Measurements from ENCODE around the gene EOGT. TPM values are rescaled to one million over a fixed set of nuclear protein-coding genes. Genes with fewer than 3 reads are reported as not detected.
A peak's percentile ranks its signal among the peaks of the same experiment; 100 is the strongest.

EOGT gene
- total RNA-seq, 1 donor from 2014 or later, result 8.9 TPM

DNA sequence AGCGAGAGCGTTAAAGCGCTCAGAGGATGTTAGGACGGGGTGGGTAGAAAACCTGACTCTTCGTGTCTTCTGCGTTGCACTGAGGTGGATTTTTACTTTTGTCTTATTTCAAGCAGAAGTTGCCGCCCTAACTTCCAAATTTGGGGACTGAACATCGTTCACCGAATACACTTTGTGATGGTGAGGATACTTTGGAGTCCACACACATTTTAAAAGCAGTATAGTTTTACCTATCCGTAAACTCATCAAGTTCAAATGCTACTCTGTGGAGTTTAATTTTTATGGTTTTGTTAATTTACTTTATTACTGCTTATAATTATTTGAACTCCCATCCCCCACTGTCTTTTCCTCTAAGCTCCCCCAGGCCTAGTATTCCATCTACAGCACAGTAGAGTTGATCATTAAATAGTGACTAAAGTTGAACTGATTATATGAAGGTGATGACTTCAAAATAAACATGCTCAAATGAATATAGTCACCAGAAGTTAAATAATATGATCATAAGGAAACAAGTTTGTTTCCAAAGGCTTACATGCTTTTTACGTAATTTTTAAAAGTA is 617 bp upstream of the EOGT start:
- TF ChIP-seq, protein P1, sequence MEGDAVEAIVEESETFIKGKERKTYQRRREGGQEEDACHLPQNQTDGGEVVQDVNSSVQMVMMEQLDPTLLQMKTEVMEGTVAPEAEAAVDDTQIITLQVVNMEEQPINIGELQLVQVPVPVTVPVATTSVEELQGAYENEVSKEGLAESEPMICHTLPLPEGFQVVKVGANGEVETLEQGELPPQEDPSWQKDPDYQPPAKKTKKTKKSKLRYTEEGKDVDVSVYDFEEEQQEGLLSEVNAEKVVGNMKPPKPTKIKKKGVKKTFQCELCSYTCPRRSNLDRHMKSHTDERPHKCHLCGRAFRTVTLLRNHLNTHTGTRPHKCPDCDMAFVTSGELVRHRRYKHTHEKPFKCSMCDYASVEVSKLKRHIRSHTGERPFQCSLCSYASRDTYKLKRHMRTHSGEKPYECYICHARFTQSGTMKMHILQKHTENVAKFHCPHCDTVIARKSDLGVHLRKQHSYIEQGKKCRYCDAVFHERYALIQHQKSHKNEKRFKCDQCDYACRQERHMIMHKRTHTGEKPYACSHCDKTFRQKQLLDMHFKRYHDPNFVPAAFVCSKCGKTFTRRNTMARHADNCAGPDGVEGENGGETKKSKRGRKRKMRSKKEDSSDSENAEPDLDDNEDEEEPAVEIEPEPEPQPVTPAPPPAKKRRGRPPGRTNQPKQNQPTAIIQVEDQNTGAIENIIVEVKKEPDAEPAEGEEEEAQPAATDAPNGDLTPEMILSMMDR (IDR thresholded peaks at IDR 0.05; ENCODE audit: unreplicated experiment), result no peak
- Mint-ChIP-seq H3K4me3 (peak overlapping the region; percentile 71), H3K27ac (no peak overlapping the region), H3K9me3 (no peaks in the 10 kb centered on the region), H3K36me3 (peaks cover 8% of the 10 kb centered on the region), H3K27me3 (ENCODE audit: low read depth) (no peaks in the 10 kb centered on the region), H3K4me1 (peaks cover 14% of the 10 kb centered on the region)
- DNase-seq (ENCODE audit: low spot score in 2 of 2, unreplicated experiment in 2 of 2), result no peak

DNA sequence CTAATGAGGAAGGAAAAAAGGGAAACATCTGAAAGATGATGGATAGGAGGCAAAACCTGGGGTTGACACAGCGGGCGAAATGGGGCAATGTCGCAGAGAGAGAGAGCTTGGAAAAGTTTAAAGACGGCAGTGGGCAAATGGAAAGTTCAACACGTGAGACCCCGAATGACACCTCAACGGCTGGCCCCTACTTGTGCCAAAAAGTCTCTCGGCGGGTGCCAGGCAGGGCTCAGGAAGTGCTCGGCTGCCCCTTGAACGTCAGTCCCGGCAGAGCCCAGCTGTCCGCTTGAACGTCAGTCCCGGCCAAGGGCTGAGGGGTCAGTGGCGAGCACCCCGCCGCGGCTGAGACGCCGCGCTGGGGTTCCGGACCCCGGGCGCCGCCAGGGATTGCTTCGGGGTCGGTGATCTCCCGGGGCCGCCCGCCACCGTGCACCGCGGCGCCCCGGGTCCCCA is 658 bp downstream of the EOGT start:
- H3K27me3 Mint-ChIP-seq (ENCODE audit: low read depth), result no peaks in the 10 kb centered on the region
- H3K36me3 Mint-ChIP-seq, result peaks cover 8% of the 10 kb centered on the region
- H3K4me3 Mint-ChIP-seq, result peak overlapping the region; percentile 81
- peak; percentile 23 to 48 for DNase-seq (ENCODE audit: low spot score in 2 of 2, unreplicated experiment in 2 of 2)
- peaks cover 14% of the 10 kb centered on the region for H3K4me1 Mint-ChIP-seq
- H3K27ac Mint-ChIP-seq, result peak overlapping the region; percentile 86
- TF ChIP-seq, protein P1 (IDR thresholded peaks at IDR 0.05; ENCODE audit: unreplicated experiment), result no peak
- no peaks in the 10 kb centered on the region for H3K9me3 Mint-ChIP-seq

GRCh38 chr3:69012100-69012799 is 1.2 kb downstream of the EOGT start:
- H3K9me3 Mint-ChIP-seq, result no peaks in the 10 kb centered on the region
- peak overlapping the region; percentile 86 for H3K27ac Mint-ChIP-seq
- no peak for DNase-seq (ENCODE audit: low spot score in 2 of 2, unreplicated experiment in 2 of 2)
- H3K4me1 Mint-ChIP-seq, result peaks cover 14% of the 10 kb centered on the region
- H3K4me3 Mint-ChIP-seq, result peak overlapping the region; percentile 81
- no peaks in the 10 kb centered on the region for H3K27me3 Mint-ChIP-seq (ENCODE audit: low read depth)
- peaks cover 4% of the 10 kb centered on the region for H3K36me3 Mint-ChIP-seq
- TF ChIP-seq, protein P1 (IDR thresholded peaks at IDR 0.05; ENCODE audit: unreplicated experiment), result no peak

GRCh38 chr3:69011096-69011730 is 2.3 kb downstream of the EOGT start:
- Mint-ChIP-seq H3K4me1 (peaks cover 14% of the 10 kb centered on the region), H3K36me3 (peaks cover 2% of the 10 kb centered on the region), H3K27ac (no peak overlapping the region), H3K9me3 (no peaks in the 10 kb centered on the region), H3K27me3 (ENCODE audit: low read depth) (no peaks in the 10 kb centered on the region), H3K4me3 (peak overlapping the region; percentile 22)
- DNase-seq (ENCODE audit: low spot score in 2 of 2, unreplicated experiment in 2 of 2), result no peak
- TF ChIP-seq, protein P1 (IDR thresholded peaks at IDR 0.05; ENCODE audit: unreplicated experiment), result no peak

GRCh38 chr3:69009559-69010410 is 3.7 kb downstream of the EOGT start:
- Mint-ChIP-seq H3K4me3 (no peak overlapping the region), H3K36me3 (peaks cover 2% of the 10 kb centered on the region), H3K9me3 (no peaks in the 10 kb centered on the region), H3K27me3 (ENCODE audit: low read depth) (no peaks in the 10 kb centered on the region), H3K4me1 (peaks cover 20% of the 10 kb centered on the region), H3K27ac (no peak overlapping the region)
- DNase-seq (ENCODE audit: low spot score in 2 of 2, unreplicated experiment in 2 of 2), result no peak
- TF ChIP-seq, protein P1 (IDR thresholded peaks at IDR 0.05; ENCODE audit: unreplicated experiment), result no peak
